Sciatic nerve (tissue), 2 donors: Measurements from ENCODE around the gene HSBP1L1. TPM values are rescaled to one million over a fixed set of nuclear protein-coding genes. Genes with fewer than 3 reads are reported as not detected.
"Not testable (repeated sequence)": the region's sequence is repeated elsewhere in the genome, so short reads cannot be mapped to it uniquely, and the experiment has no call there.

Source experiments
- ATAC-seq: fragments of 200-7000 bp; cut with Tn5 transposase; one replicate; pipeline ENCODE4 v1.9.1; 2020; ENCODE audit warnings: mild to moderate bottlenecking, moderate library complexity
- DNase-seq: peaks from one replicate; pipeline ENCODE4 v3.0.0-alpha.2; 2020; ENCODE audit warnings: low spot score
- intact Hi-C: fragments of 100-400 bp; cut with DNase I; formaldehyde crosslinking; loops from one replicate; pipeline ENCODE4 v1.14.2; 2022
- total RNA-seq: library from RNA; stranded (reverse); fragmentation: NEBNext Ultra II Directional; extraction: Animal tissue kit (Norgen Biotek cat#: 25700); gene quantifications from one replicate; pipeline ENCODE4 v1.2.1, GENCODE V29; 2021
- donor health status: DM: no; HTN: no; CAD: no.
- donor health status: DM: no; HTN: no; CAD: no.

The HSBP1L1 gene
- total RNA-seq, 1 donor from 2014 or later, result 16.9 TPM

- intact Hi-C loops, result no loop called here
- ATAC-seq (no peak), DNase-seq (no peak)
Measured at GRCh38 chr18:80004600-80005342, 40.3 kb downstream of the HSBP1L1 start.

- intact Hi-C loops, result no loop called here
- no peak for DNase-seq
- no peak for ATAC-seq
Measured at GRCh38 chr18:80006724-80007123, 42.3 kb downstream of the HSBP1L1 start.

DNA sequence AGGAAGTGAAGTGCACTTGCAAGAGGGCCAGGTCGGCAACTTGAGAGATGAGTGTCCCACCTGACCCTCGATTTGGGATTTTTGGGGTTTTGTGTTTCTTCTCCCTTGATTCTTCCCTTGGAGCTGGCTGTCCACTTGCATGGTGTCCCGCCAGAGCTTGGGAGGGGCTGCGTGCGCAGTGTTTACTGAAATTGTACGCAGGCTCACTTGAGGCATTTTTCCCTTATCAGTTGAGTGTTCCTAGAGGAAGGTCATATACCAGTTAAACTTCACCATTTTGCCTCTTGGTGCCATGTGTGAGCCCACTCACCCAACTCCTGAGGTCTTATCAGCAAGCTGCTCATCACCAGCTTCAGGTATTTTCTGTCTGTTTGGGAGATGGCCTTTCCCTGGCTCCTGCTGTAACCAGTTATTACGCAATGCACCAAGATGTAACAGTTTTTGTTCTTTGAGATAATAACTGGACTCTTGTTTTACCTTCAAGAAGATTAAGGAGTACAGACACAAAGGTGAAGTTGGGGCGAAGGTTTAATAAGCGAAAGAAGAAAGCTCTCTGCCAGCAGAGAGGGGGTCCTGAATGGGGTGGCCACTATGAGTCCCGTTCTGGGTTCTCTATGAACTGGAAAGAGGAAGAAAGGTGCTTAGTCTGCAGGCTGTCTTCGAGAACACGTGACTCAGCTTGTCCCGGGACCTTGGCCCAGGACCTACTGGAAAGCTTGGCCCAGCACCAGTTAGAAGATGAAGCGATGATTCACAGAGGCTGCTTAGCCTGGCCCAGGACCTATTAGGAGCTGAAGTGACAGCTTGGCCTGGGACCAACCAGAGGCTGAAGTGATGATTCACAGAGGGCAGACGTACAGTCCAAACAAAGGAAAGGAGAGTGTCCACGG is 45.5 kb downstream of the HSBP1L1 start:
- DNase-seq, result no peak
- intact Hi-C loops, result no loop called here
- no peak for ATAC-seq

- intact Hi-C loops, result no loop called here
- ATAC-seq (no peak), DNase-seq (no peak)
Measured at GRCh38 chr18:80010551-80010906, 46.1 kb downstream of the HSBP1L1 start.

- DNase-seq, intact Hi-C loops, ATAC-seq: not testable (repeated sequence)
Measured at GRCh38 chr18:80011496-80012137, 47.2 kb downstream of the HSBP1L1 start.

DNA sequence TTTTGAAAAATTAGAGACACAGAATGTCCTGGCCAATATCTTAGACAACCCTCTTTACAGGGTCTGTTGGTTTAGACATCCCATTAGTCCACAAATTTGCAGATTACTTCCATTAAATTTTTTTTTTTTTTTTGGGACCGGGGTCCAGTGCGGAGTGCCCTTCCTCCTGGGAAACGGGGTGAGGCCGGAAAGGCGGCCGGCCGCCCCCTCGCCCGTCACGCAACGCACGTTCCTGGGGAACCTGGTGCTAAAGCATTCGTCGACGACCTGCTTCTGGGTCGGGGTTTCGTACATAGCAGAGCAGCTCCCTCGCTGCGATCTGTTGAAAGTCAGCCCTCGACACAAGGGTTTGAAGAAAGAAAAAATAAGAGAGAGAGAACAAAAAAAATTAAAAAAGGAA is 48.3 kb downstream of the HSBP1L1 start:
- ATAC-seq (no peak), DNase-seq (no peak)
- intact Hi-C loops, result no loop called here

Other genes starting within 250 kb of the HSBP1L1 start
- 0.22 TPM for gene KCNG2, start 166.7 kb upstream of the HSBP1L1 start, total RNA-seq
- 65.2 TPM for gene SLC66A2, start 13.0 kb upstream of the HSBP1L1 start, total RNA-seq
- gene TXNL4A, start 23.9 kb downstream of the HSBP1L1 start, total RNA-seq, result 71.7 TPM
- 23.8 TPM for gene RBFA, start 69.8 kb downstream of the HSBP1L1 start, total RNA-seq
- gene ADNP2, start 144.6 kb downstream of the HSBP1L1 start, total RNA-seq, result 21.0 TPM